Kidney epithelial cell (primary cell): ENCODE data around the gene RALGPS1. TPM values are rescaled to one million over a fixed set of nuclear protein-coding genes. Genes with fewer than 3 reads are reported as not detected.

Experiments
- DNase-seq: peaks from one replicate; pipeline ENCODE4 v3.0.0-alpha.2; 2010; ENCODE audit warnings: low read depth
- H3K27me3 ChIP-seq: 2 replicates; pipeline ENCODE4 v1.6.0; 2011; ENCODE audit warnings: low read length; ENCODE audit not compliant: control insufficient read depth, insufficient read depth
- H3K36me3 ChIP-seq: 2 replicates; pipeline ENCODE4 v1.5.1; 2011; ENCODE audit warnings: low read length; ENCODE audit not compliant: control insufficient read depth, insufficient read depth
- H3K4me3 ChIP-seq: 2 replicates; pipeline ENCODE4 v1.5.1; 2011; ENCODE audit warnings: low read depth, mild to moderate bottlenecking, control low read depth, low read length
- CTCF ChIP-seq: IDR thresholded peaks from 2 replicates; pipeline ENCODE4 v1.5.1; 2011; ENCODE audit warnings: mild to moderate bottlenecking, moderate library complexity, low read length, control low read depth, inconsistent platforms; ENCODE audit not compliant: insufficient read depth, poor library complexity, severe bottlenecking
- total RNA-seq: library from RNA; depleted of rRNA; stranded (reverse); fragments of >200 nt; gene quantifications from 2 replicates; pipeline ENCODE4 v1.2.3, GENCODE V29; 2015

Gene RALGPS1
- total RNA-seq, 1 donor from 2014 or later, result 5.6 TPM

- Histone ChIP-seq H3K27me3 (no peaks in the 10 kb centered on the region), H3K4me3 (no peak overlapping the region), H3K36me3 (no peaks in the 10 kb centered on the region)
- DNase-seq, result no peak
- no peak for TF ChIP-seq CTCF
These were observed 210.2 kb downstream of the RALGPS1 start for GRCh38 chr9:127124792-127125191.

GRCh38 chr9:127126971-127127370, 212.4 kb downstream of the RALGPS1 start:
- Histone ChIP-seq H3K27me3 (no peaks in the 10 kb centered on the region), H3K36me3 (no peaks in the 10 kb centered on the region), H3K4me3 (no peak overlapping the region)
- TF ChIP-seq CTCF, result no peak
- no peak for DNase-seq

GRCh38 chr9:127128341-127129072, 213.9 kb downstream of the RALGPS1 start:
- Histone ChIP-seq H3K36me3 (no peaks in the 10 kb centered on the region), H3K27me3 (no peaks in the 10 kb centered on the region), H3K4me3 (no peak overlapping the region)
- no peak for TF ChIP-seq CTCF
- DNase-seq, result no peak

- H3K4me3 ChIP-seq, result no peak overlapping the region
- H3K36me3 ChIP-seq, result no peaks in the 10 kb centered on the region
- no peaks in the 10 kb centered on the region for H3K27me3 ChIP-seq
- no peak for DNase-seq
- no peak for TF ChIP-seq CTCF
These were observed 214.6 kb downstream of the RALGPS1 start for GRCh38 chr9:127129073-127129717.

GRCh38 chr9:127129718-127130085, 215.1 kb downstream of the RALGPS1 start:
- no peak for TF ChIP-seq CTCF
- Histone ChIP-seq H3K4me3 (no peak overlapping the region), H3K36me3 (no peaks in the 10 kb centered on the region), H3K27me3 (no peaks in the 10 kb centered on the region)
- no peak for DNase-seq
